ENCODE measurements around the gene ANKRD9. TPM values are rescaled to one million over a fixed set of nuclear protein-coding genes. Genes with fewer than 3 reads are reported as not detected.

Gene ANKRD9
- total and polyA plus RNA-seq, 4 experiments from 2014 or later, result 0.69 to 2.5 (median 1.8) TPM; not detected in 1

- no peaks in the 10 kb centered on the region for H3K36me3 Mint-ChIP-seq
- H3K9me3 ChIP-seq (ENCODE audit: control insufficient read depth in 1 of 2, low read length in 2 of 2), result no peaks in the 10 kb centered on the region
- no peak for DNase-seq
- H3K27me3 ChIP-seq (ENCODE audit: insufficient read depth, low read length), result no peaks in the 10 kb centered on the region
- intact Hi-C loops (cut with micrococcal nuclease), result no loop called here
- peak overlapping the region; percentile 57 to 68 for H3K4me3 ChIP-seq (ENCODE audit: low read length in 2 of 2)
- ChIA-PET CTCF (ENCODE audit: partially characterized antibody) (interaction anchor here (1.1 to 2.2 kb wide), 3 partner anchors 14 to 194 kb away, joined by 3 to 13 read pairs (median 8); no protein-coding TSS in a partner anchor), POLR2A (ENCODE audit: partially characterized antibody) (interaction anchor here (0.5 kb wide), 1 partner anchor 11 kb away, joined by 3 read pairs; no protein-coding TSS in a partner anchor)
- H3K27me3 Mint-ChIP-seq, result peaks cover 0 to 2% of the 10 kb centered on the region in 2 donors
- peaks cover 1 to 20% (median 10%) of the 10 kb centered on the region in 4 donors for H3K4me1 Mint-ChIP-seq
- peak overlapping the region; percentile 85 to 89 (median 86) for H3K4me3 Mint-ChIP-seq
- peaks cover 13% of the 10 kb centered on the region for H3K4me1 ChIP-seq (ENCODE audit: insufficient read depth, low read length)
- peak overlapping the region; percentile 44 for H3K27ac ChIP-seq (ENCODE audit: low read depth, low read length)
- peak overlapping the region in 4 of 7 donors; percentile 32 to 79 (median 58) for H3K27ac Mint-ChIP-seq
- H3K9me3 Mint-ChIP-seq, result peaks cover 0 to 4% (median 0%) of the 10 kb centered on the region in 8 donors
- no peaks in the 10 kb centered on the region for H3K36me3 ChIP-seq (ENCODE audit: insufficient read depth, low read length)
Measured at GRCh38 chr14:102510616-102511520, 1.3 kb upstream of the ANKRD9 start.

- peak overlapping the region; percentile 13 to 84 (median 76) for H3K27ac Mint-ChIP-seq
- ChIA-PET CTCF (ENCODE audit: partially characterized antibody) (interaction anchor here (0.7 to 2.2 kb wide), 7 partner anchors 7 to 192 kb away, joined by 3 to 13 read pairs (median 6); no protein-coding TSS in a partner anchor), POLR2A (ENCODE audit: partially characterized antibody) (interaction anchor here (0.6 to 1.2 kb wide), 3 partner anchors 9 to 16 kb away, joined by 3 to 8 read pairs (median 3); no protein-coding TSS in a partner anchor)
- peaks cover 13% of the 10 kb centered on the region for H3K4me1 ChIP-seq (ENCODE audit: insufficient read depth, low read length)
- peak overlapping the region; percentile 31 for H3K27ac ChIP-seq (ENCODE audit: low read depth, low read length)
- no peaks in the 10 kb centered on the region for H3K9me3 ChIP-seq (ENCODE audit: control insufficient read depth in 1 of 2, low read length in 2 of 2)
- intact Hi-C loops (cut with micrococcal nuclease), result loop anchor here (5.0 kb wide), 1 partner anchor 83 kb away; the partner anchor contains the start of gene RCOR1
- H3K36me3 Mint-ChIP-seq, result no peaks in the 10 kb centered on the region
- H3K36me3 ChIP-seq (ENCODE audit: insufficient read depth, low read length), result no peaks in the 10 kb centered on the region
- no peak overlapping the region for H3K4me3 ChIP-seq (ENCODE audit: low read length in 2 of 2)
- H3K27me3 ChIP-seq (ENCODE audit: insufficient read depth, low read length), result no peaks in the 10 kb centered on the region
- H3K4me1 Mint-ChIP-seq, result peaks cover 1 to 20% (median 10%) of the 10 kb centered on the region in 4 donors
- DNase-seq, result peak; percentile 42 to 60 (median 48)
- H3K9me3 Mint-ChIP-seq, result peaks cover 0 to 4% (median 0%) of the 10 kb centered on the region in 8 donors
- no peaks in the 10 kb centered on the region for H3K27me3 Mint-ChIP-seq
- peak overlapping the region; percentile 50 to 85 (median 74) for H3K4me3 Mint-ChIP-seq
Measured at GRCh38 chr14:102508774-102509745, 516 bp downstream of the ANKRD9 start.

DNA sequence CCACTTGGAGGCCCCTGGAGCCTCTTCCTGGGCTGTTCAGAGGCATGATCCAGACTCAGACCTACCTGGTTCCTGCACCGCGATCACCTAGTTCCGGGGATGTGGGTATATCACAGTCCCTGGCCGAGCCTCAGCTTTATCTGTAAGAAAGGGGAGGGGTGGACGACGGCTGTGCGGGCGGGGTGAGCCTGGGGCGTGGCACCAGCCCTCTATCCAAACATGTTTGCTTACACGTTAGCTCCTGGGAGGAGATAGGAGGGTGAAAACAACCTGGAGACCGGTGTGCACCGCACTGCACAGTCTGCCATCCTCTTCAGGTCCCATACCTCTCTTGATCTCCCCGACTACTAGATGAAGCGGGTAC is 1.2 kb downstream of the ANKRD9 start:
- Mint-ChIP-seq H3K9me3 (peaks cover 0 to 4% (median 0%) of the 10 kb centered on the region in 8 donors), H3K4me3 (peak overlapping the region; percentile 50 to 85 (median 74)), H3K36me3 (no peaks in the 10 kb centered on the region)

GRCh38 chr14:102507857-102508312 is 1.7 kb downstream of the ANKRD9 start:
- H3K27me3 Mint-ChIP-seq, result no peaks in the 10 kb centered on the region
- Histone ChIP-seq H3K4me3 (ENCODE audit: low read length in 2 of 2) (no peak overlapping the region), H3K27ac (ENCODE audit: low read depth, low read length) (no peak overlapping the region), H3K4me1 (ENCODE audit: insufficient read depth, low read length) (peaks cover 13% of the 10 kb centered on the region), H3K9me3 (ENCODE audit: control insufficient read depth in 1 of 2, low read length in 2 of 2) (no peaks in the 10 kb centered on the region), H3K27me3 (ENCODE audit: insufficient read depth, low read length) (no peaks in the 10 kb centered on the region), H3K36me3 (ENCODE audit: insufficient read depth, low read length) (no peaks in the 10 kb centered on the region)
- ChIA-PET CTCF (ENCODE audit: partially characterized antibody) (interaction anchor here (0.9 to 1.6 kb wide), 4 partner anchors 8 to 69 kb away, joined by 3 to 7 read pairs (median 4); no protein-coding TSS in a partner anchor), POLR2A (ENCODE audit: partially characterized antibody) (interaction anchor here (1.2 kb wide), 1 partner anchor 16 kb away, joined by 3 read pairs; no protein-coding TSS in a partner anchor)
- peaks cover 1 to 20% (median 10%) of the 10 kb centered on the region in 4 donors for H3K4me1 Mint-ChIP-seq
- intact Hi-C loops (cut with micrococcal nuclease), result loop anchor here (5.0 kb wide), 1 partner anchor 84 kb away; the partner anchor contains the start of gene RCOR1
- H3K27ac Mint-ChIP-seq, result peak overlapping the region in 5 of 7 donors; percentile 45 to 91 (median 83)
- peaks cover 0 to 4% (median 0%) of the 10 kb centered on the region in 8 donors for H3K9me3 Mint-ChIP-seq
- no peaks in the 10 kb centered on the region for H3K36me3 Mint-ChIP-seq
- peak in 1 of 5 donors; percentile 18 for DNase-seq
- peak overlapping the region in 7 of 8 donors; percentile 15 to 85 (median 72) for H3K4me3 Mint-ChIP-seq

More for the DNA sequence above, 1.2 kb downstream of the ANKRD9 start:
- H3K27me3 Mint-ChIP-seq, result no peaks in the 10 kb centered on the region
- intact Hi-C loops (cut with micrococcal nuclease), result loop anchor here (5.0 kb wide), 1 partner anchor 84 kb away; the partner anchor contains the start of gene RCOR1
- peak overlapping the region; percentile 31 for H3K27ac ChIP-seq (ENCODE audit: low read depth, low read length)
- peaks cover 1 to 20% (median 10%) of the 10 kb centered on the region in 4 donors for H3K4me1 Mint-ChIP-seq
- CTCF ChIA-PET (ENCODE audit: partially characterized antibody), result interaction anchor here (0.9 to 1.6 kb wide), 4 partner anchors 8 to 70 kb away, joined by 3 to 7 read pairs (median 4); no protein-coding TSS in a partner anchor
- peak overlapping the region; percentile 13 to 84 (median 78) for H3K27ac Mint-ChIP-seq
- POLR2A ChIA-PET (ENCODE audit: partially characterized antibody), result interaction anchor here (1.2 kb wide), 1 partner anchor 16 kb away, joined by 3 read pairs; no protein-coding TSS in a partner anchor
- peak in 2 of 5 donors; percentile 21 to 25 for DNase-seq
- no peaks in the 10 kb centered on the region for H3K9me3 ChIP-seq (ENCODE audit: control insufficient read depth in 1 of 2, low read length in 2 of 2)
- H3K4me3 ChIP-seq (ENCODE audit: low read length in 2 of 2), result no peak overlapping the region
- H3K4me1 ChIP-seq (ENCODE audit: insufficient read depth, low read length), result peaks cover 13% of the 10 kb centered on the region
- H3K27me3 ChIP-seq (ENCODE audit: insufficient read depth, low read length), result no peaks in the 10 kb centered on the region
- no peaks in the 10 kb centered on the region for H3K36me3 ChIP-seq (ENCODE audit: insufficient read depth, low read length)

DNA sequence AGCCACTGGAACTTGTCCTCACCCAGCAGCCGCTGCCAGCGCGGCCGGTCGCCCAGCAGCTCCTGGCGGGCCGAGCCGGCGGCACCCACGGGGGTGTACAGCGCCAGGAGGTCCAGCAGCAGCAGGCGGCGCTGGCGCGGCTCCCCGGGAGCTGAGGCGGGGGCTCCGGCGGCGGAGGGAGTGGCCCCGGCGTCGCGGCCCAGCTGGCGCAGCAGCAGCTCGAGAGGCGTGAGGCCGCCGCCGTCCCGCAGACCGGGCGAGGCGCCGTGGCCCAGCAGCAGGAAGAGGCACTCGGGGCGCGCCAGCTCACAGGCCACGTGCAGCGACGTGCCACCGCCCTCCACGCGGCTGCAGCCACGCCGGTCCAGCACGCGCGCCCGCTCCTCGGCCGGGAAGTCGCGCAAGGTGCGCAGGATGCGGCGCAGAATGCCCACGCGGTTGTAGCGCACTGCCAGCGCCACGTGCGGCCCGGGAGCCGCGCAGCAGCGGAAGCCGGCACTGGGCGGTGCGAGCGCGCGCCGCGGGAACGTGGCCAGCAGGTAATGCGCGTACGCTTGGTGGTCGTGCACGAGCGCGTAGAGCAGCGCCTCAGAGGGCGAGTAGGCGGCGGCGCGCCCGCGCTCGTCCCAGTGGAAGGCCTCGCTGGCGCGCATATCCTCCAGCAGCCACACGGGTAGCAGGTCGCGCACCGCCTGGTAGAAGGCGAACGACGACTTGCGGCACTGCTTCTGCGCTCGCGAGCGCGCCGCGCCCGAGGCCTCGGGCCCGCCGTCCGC is 2.3 kb downstream of the ANKRD9 start:
- no peaks in the 10 kb centered on the region for H3K27me3 ChIP-seq (ENCODE audit: insufficient read depth, low read length)
- POLR2A ChIA-PET (ENCODE audit: partially characterized antibody), result interaction anchor here (1.2 kb wide), 1 partner anchor 17 kb away, joined by 3 read pairs; no protein-coding TSS in a partner anchor
- Mint-ChIP-seq H3K9me3 (peaks cover 0 to 4% (median 0%) of the 10 kb centered on the region in 8 donors), H3K4me1 (peaks cover 1 to 20% (median 10%) of the 10 kb centered on the region in 4 donors), H3K27me3 (no peaks in the 10 kb centered on the region), H3K4me3 (no peak overlapping the region), H3K27ac (no peak overlapping the region), H3K36me3 (no peaks in the 10 kb centered on the region)
- no peak overlapping the region for H3K27ac ChIP-seq (ENCODE audit: low read depth, low read length)
- peak in 2 of 5 donors; percentile 34 to 52 for DNase-seq
- CTCF ChIA-PET (ENCODE audit: partially characterized antibody), result interaction anchor here (1.0 to 1.6 kb wide), 3 partner anchors 16 to 69 kb away, joined by 3 to 7 read pairs (median 6); no protein-coding TSS in a partner anchor
- intact Hi-C loops (cut with micrococcal nuclease), result loop anchor here (5.0 kb wide), 1 partner anchor 85 kb away; the partner anchor contains the start of gene RCOR1
- no peak overlapping the region for H3K4me3 ChIP-seq (ENCODE audit: low read length in 2 of 2)
- H3K4me1 ChIP-seq (ENCODE audit: insufficient read depth, low read length), result peaks cover 13% of the 10 kb centered on the region
- no peaks in the 10 kb centered on the region for H3K9me3 ChIP-seq (ENCODE audit: control insufficient read depth in 1 of 2, low read length in 2 of 2)
- no peaks in the 10 kb centered on the region for H3K36me3 ChIP-seq (ENCODE audit: insufficient read depth, low read length)

GRCh38 chr14:102506626-102506925 is 3.0 kb downstream of the ANKRD9 start:
- Mint-ChIP-seq H3K36me3 (no peaks in the 10 kb centered on the region), H3K4me1 (peaks cover 1 to 20% (median 9%) of the 10 kb centered on the region in 4 donors), H3K9me3 (peaks cover 0 to 4% (median 0%) of the 10 kb centered on the region in 8 donors), H3K4me3 (peak overlapping the region in 3 of 8 donors; percentile 15 to 76 (median 42)), H3K27ac (no peak overlapping the region), H3K27me3 (no peaks in the 10 kb centered on the region)
- Histone ChIP-seq H3K4me1 (ENCODE audit: insufficient read depth, low read length) (peaks cover 13% of the 10 kb centered on the region), H3K36me3 (ENCODE audit: insufficient read depth, low read length) (no peaks in the 10 kb centered on the region), H3K9me3 (ENCODE audit: control insufficient read depth in 1 of 2, low read length in 2 of 2) (no peaks in the 10 kb centered on the region), H3K27ac (ENCODE audit: low read depth, low read length) (no peak overlapping the region), H3K27me3 (ENCODE audit: insufficient read depth, low read length) (no peaks in the 10 kb centered on the region), H3K4me3 (ENCODE audit: low read length in 2 of 2) (no peak overlapping the region)
- DNase-seq, result no peak
- ChIA-PET CTCF (ENCODE audit: partially characterized antibody) (no interaction called here), POLR2A (ENCODE audit: partially characterized antibody) (no interaction called here)
- intact Hi-C loops (cut with micrococcal nuclease), result loop anchor here (5.0 kb wide), 1 partner anchor 86 kb away; the partner anchor contains the start of gene RCOR1
